ENCODE measurements around the gene APBB2.

- TF ChIP-seq EP300 (IDR thresholded peaks at IDR 0.05) (no peak), CTCF (IDR thresholded peaks at IDR 0.05) (no peak), POLR2A (IDR thresholded peaks at IDR 0.05) (no peak)
These were observed 47.2 kb downstream of the APBB2 start for GRCh38 chr4:41167191-41167590.

Data from tibial nerve (tissue), 4 donors.